ENCODE measurements around the gene XPA.

DNA sequence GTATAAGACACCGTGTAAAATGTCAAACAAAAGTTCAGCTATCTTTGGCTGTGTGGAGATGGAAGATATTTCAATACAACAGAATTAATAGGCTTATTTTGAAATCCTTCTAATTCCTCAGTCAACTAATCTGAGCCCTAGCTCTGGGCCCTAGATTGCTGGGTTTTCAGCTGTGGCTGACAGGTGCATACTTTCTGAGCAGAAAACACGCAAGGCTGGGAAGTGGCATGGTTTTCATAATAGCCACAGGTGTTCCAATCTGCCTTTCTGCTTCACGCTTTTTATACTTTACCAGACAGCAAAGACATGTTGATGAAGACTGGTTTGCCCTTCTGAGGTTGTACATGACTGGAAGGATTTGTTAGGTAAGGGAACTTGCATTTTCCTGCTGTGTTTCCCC is 20.7 kb upstream of the XPA start:
- TF ChIP-seq, protein P1, sequence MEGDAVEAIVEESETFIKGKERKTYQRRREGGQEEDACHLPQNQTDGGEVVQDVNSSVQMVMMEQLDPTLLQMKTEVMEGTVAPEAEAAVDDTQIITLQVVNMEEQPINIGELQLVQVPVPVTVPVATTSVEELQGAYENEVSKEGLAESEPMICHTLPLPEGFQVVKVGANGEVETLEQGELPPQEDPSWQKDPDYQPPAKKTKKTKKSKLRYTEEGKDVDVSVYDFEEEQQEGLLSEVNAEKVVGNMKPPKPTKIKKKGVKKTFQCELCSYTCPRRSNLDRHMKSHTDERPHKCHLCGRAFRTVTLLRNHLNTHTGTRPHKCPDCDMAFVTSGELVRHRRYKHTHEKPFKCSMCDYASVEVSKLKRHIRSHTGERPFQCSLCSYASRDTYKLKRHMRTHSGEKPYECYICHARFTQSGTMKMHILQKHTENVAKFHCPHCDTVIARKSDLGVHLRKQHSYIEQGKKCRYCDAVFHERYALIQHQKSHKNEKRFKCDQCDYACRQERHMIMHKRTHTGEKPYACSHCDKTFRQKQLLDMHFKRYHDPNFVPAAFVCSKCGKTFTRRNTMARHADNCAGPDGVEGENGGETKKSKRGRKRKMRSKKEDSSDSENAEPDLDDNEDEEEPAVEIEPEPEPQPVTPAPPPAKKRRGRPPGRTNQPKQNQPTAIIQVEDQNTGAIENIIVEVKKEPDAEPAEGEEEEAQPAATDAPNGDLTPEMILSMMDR (conservative IDR thresholded peaks at IDR 0.05; ENCODE audit: low read length) = no peak
- no peak for TF ChIP-seq EZH2phosphoT487 (IDR thresholded peaks at IDR 0.05; ENCODE audit: borderline replicate concordance)

Measured in Loucy (cell line).